HG02938 (cell line): ENCODE data around the gene ERMAP.

Experiments used
- ATAC-seq: cut with Tn5 transposase; IDR thresholded peaks from one replicate; pipeline ENCODE4 v1.9.1; 2021; ENCODE audit warnings: mild to moderate bottlenecking, moderate library complexity; ENCODE audit not compliant: unreplicated experiment

ERMAP gene

GRCh38 chr1:42816585-42817439 lies at the start of gene ERMAP, which contains the start of gene SVBP:
TSS of gene ERMAP (plus strand) at chr1:42817122. CDS start at chr1:42830449, 13,327 bp downstream.
TSS of gene SVBP (minus strand) at chr1:42817397. CDS start at chr1:42816544, 853 bp downstream.
- peak; percentile 80 for ATAC-seq

DNA sequence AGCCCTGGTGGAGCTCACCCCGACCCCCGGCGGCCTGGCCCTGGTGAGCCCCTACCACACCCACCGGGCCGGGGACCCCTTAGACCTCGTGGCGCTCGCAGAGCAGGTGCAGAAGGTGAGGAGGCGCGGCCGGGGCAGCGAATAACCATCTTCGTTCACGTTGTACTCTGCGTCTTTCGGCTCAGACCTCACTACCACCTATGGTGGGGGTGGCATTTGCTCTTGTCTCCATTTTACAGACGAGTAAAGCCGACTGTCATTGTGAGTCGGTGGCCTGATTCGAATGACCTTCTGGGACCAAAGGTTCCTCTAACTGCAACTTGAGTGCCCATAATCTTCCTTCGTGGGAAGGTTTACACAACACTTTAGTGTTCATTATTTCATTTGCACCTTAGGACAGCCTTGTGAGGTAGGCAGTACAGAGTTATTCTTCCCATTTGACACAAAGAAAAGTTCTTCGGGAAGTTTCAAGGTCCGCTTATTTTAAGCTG lies 49.4 kb upstream of the ERMAP start:
- peak; percentile 13 for ATAC-seq

DNA sequence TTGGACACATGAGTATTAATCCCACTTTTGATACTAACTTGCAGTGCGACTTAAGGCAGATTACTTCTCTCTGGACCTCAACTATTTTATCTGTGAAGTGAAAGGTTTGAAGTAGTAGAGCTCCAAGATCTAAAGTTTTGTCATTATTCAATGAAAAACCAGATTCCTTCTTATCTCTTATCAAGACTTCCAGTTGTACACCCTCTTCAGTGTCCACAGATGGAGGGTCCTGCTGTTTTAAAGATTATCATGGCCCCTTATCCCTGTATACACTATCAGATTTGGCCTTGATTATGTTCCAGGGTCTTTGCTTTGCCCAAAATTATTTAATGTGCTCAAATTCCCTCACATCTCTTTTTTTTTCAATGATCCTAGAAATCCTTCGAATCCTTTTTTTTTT lies 48.8 kb upstream of the ERMAP start:
- no peak for ATAC-seq

- ATAC-seq, result no peak
Observed at GRCh38 chr1:42769811-42770210, 47.1 kb upstream of the ERMAP start.

DNA sequence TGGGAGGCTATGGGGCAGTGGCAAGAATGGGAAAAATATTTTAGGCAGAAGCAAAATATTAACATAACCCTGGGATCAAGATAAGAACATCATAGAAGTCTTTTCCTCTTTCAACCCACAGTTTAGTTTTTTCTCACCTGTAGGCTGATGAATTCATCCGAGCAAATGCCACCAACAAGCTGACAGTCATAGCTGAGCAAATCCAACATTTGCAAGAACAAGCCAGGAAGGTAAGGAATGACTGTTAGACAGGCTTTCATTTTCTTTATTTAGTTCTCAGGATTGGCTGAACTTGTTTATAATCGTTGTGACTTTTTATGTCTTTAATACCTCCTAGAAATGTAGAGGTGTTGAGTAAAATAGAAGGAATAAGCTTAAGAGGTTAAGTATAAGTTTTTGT lies 43.5 kb upstream of the ERMAP start:
- ATAC-seq, result no peak

GRCh38 chr1:42774928-42775526 lies 41.9 kb upstream of the ERMAP start:
- ATAC-seq, result no peak

- ATAC-seq, result no peak
Observed at GRCh38 chr1:42776502-42776901, 40.4 kb upstream of the ERMAP start.

DNA sequence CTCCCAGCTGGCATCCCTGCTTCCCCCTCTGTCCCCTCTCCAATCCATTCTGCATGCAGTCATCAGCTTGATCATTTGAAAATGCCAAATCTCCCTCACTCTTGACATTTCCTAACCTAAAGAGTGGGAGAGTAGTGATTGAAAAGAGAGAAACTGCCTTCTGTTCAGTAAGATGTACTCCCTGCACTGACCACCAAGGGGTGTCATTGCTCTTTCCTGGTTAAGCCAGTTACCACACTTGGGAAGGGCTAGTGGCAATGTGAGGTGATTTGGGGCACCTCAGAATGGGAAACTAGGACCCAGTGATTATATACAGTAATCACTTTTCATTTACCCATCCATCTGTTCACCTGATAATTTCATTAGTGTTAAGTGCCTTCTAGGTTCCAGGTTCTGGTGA lies 39.1 kb upstream of the ERMAP start:
- ATAC-seq, result no peak

GRCh38 chr1:42779725-42780124 lies 37.2 kb upstream of the ERMAP start:
- ATAC-seq, result no peak

GRCh38 chr1:42780176-42780575 lies 36.7 kb upstream of the ERMAP start:
- ATAC-seq, result no peak

- no peak for ATAC-seq
Observed at GRCh38 chr1:42783092-42783491, 33.8 kb upstream of the ERMAP start.

- no peak for ATAC-seq
Observed at GRCh38 chr1:42784547-42784945, 32.4 kb upstream of the ERMAP start.

DNA sequence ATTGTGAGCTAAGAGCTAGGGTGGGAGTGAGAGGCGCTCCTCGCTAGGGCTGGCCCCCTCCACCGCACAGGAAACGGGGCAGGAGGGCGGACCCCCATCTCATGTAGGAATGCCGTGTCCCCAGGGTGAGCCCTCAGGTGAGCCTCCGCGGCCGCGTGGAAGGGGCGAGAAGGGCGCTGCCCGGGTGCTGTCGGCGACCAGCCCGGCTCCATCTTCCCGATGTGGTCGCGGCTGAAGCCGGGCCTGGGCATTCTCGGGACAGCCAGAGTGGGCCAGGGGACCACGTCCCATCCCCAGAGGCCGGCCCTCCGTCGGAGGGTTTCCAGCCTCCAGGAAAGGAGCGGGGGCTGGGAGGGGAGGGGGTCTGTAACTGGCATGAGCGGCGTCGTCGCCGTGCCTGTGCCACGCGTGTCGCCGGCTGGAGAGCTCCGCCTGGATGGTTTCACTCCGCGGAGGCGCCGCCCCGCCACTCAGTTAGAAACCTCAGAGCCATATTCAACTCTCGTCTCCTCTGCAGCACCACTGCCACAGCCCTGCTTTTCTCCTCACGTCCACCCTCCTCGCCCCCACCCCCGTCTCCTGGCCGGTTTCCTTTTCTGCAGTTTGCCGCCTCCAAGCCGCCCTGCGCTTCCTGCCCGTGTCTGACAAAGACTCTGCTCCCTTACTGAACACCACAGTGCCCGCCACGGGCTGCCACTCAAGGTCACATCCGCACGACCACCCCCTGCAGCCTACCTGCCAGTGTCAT lies 31.8 kb upstream of the ERMAP start, which contains the start of gene TMEM269:
Gene TMEM269 (plus strand): TSS at position 46 of the 748 bp plus-strand sequence. CDS start 4,903 bp downstream, outside the sequence.
- no peak for ATAC-seq

DNA sequence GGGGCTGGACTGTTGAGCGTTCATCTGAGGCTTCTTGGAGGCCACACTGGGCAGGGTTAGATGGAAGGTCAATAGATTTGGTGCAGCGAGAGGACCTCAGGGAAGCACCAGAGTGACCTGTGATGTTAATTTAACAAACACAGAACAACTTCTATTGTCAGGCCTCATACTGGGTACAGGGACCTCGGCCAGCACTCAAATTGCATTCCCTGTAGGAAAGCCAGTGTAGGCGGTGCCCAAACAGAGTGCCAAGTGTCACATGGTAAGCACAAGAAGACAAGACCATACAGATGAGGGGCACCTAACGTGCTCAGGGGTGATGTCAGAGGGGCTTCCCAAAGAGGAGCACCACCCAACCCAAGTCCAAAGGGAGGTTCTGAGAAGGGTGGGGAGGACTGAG lies 30.8 kb upstream of the ERMAP start:
- no peak for ATAC-seq

DNA sequence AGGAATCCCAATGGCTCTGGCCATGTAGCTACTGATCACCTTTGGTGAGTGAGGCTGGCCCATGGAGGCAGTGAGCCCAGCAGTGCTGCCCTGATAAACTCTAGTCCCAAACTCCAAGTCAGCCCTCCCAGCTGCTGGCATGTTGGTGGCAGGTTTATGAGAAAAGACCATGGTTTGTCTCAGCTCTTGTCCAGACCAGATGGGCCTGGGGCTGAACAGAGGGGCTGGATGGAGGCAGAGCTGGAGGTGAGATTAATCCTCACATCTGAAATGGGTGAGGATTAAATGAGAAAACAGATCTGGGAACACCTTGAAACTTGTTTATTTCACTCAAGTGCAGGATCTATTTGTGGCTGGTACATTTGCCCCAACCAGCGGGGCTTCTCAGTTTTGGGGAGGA lies 28.9 kb upstream of the ERMAP start:
- ATAC-seq, result no peak

DNA sequence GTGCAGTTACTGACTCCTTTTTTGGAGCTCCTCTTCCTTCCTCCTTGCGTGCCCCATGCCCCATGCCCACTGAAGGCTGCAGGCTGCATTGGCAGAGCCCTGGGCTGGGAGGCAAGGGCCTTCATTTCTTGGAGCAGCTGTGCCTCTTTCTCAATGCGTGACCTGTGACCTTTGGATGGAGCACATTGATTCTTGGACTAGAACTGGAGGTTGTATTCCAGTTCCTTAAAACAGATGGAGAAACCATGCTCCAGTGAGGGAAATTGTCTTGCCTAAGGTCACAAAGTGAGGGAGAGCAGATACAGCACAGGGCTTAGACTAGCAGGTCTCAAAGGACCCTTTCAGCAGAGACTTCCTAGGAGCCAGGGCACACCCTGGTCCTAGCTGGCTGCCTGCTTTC lies 23.1 kb upstream of the ERMAP start:
- no peak for ATAC-seq

GRCh38 chr1:42797414-42797813 lies 19.5 kb upstream of the ERMAP start:
- no peak for ATAC-seq

- ATAC-seq, result no peak
Observed at GRCh38 chr1:42797979-42798378, 18.9 kb upstream of the ERMAP start.

GRCh38 chr1:42801832-42802473 lies 15.0 kb upstream of the ERMAP start:
- ATAC-seq, result no peak

DNA sequence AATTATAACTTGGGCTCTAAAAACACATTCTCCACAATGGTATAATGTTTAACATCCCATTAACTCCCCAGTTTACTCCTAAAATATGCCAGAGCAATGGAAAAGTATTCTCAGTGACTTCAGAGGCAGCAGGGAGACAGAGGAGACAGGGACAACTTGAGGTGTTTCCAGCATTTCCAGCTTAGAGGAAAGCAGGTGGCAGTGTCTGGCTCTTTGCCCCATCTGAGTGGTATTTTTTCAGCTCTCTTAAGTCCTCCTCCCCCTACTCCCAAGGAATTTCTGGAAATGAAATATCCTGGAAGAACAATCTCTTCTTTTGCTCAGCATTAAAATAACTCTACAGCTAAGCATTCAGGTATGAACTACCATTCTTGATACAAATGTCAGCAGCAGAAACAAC lies 10.8 kb upstream of the ERMAP start:
- no peak for ATAC-seq

DNA sequence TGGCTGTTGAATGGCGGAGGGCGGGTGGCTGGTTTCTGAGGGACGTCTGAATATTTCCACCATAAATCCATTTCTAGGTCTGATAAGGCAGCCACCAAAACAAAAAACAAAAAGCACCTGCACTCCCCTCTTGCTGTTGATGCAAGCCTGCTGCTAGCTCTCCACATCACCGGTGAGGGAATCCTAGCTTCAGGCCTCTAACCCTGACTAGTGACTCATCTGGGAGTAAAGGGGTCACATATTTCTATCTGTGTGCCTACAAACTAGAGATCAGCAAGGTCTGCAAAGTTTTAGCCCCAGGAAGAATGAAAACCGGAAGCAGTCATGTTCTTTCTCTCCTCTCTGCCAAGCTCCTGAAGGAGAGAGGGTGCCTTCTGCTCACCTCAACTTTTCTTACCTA lies 10.3 kb upstream of the ERMAP start:
- no peak for ATAC-seq
